ENCODE measurements around the gene PARP14. TPM values are rescaled to one million over a fixed set of nuclear protein-coding genes. Genes with fewer than 3 reads are reported as not detected.

The PARP14 gene
- total and polyA plus RNA-seq, 10 of the 15 experiments (the other 5 are each of a cell fraction or from before 2014, with no cell fraction given) = 21.6 to 189 (median 92.7) TPM

DNA sequence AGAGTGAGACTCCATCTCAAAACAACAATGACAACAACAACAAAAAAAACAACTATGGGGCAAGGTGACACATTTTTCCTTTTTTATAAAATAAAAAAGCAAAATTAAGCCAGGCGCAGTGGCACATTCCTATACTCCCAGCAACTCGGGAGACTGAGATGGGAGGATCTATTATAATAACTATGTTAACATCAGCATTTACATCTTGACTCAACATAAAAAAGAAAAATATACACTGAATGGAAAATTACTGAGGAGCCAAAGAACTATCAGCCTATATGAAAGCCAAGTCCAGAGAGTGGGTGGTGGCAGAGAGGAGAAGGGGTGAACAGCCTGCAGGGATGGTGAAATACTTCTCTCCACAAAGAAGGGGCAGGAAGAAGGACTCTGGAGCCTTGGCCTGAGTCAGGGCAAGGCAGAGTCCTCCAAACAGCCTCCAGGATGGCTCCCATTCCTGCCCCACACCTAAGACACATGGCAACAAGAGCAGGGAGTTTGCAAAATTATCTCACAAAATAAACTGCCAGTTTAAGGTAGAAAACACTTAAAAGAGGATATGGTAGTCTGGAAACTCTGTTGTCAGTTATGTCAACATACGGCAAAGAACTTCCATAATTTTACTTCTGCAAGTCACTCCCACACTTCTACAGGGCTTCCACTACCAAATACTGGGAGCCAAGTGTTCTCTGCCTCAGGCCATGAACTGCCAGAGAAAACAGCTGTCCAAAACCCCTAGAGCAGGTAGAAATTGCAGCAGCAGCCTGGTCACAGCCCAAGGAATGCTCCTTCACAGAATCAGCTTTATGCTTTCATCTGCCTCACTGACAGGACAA is 87.1 kb downstream of the PARP14 start:
- FAIRE-seq (no peak), DNase-seq (ENCODE audit: low read depth, low spot score) (no peak), ATAC-seq (no peak)
- H2AFZ ChIP-seq (ENCODE audit: control insufficient read depth, low read depth, low read length) = no peak overlapping the region
- no peaks in the 10 kb centered on the region for H3K4me1 ChIP-seq (ENCODE audit: control insufficient read depth, insufficient read depth, low read length)
- POLR2A ChIA-PET = no interaction called here
- TF ChIP-seq ATF7 (IDR thresholded peaks at IDR 0.05; ENCODE audit: low read depth) (no peak), RCOR1 (conservative IDR thresholded peaks at IDR 0.05; ENCODE audit: low read depth, low read length) (no peak)
- TF ChIP-seq, protein P1, sequence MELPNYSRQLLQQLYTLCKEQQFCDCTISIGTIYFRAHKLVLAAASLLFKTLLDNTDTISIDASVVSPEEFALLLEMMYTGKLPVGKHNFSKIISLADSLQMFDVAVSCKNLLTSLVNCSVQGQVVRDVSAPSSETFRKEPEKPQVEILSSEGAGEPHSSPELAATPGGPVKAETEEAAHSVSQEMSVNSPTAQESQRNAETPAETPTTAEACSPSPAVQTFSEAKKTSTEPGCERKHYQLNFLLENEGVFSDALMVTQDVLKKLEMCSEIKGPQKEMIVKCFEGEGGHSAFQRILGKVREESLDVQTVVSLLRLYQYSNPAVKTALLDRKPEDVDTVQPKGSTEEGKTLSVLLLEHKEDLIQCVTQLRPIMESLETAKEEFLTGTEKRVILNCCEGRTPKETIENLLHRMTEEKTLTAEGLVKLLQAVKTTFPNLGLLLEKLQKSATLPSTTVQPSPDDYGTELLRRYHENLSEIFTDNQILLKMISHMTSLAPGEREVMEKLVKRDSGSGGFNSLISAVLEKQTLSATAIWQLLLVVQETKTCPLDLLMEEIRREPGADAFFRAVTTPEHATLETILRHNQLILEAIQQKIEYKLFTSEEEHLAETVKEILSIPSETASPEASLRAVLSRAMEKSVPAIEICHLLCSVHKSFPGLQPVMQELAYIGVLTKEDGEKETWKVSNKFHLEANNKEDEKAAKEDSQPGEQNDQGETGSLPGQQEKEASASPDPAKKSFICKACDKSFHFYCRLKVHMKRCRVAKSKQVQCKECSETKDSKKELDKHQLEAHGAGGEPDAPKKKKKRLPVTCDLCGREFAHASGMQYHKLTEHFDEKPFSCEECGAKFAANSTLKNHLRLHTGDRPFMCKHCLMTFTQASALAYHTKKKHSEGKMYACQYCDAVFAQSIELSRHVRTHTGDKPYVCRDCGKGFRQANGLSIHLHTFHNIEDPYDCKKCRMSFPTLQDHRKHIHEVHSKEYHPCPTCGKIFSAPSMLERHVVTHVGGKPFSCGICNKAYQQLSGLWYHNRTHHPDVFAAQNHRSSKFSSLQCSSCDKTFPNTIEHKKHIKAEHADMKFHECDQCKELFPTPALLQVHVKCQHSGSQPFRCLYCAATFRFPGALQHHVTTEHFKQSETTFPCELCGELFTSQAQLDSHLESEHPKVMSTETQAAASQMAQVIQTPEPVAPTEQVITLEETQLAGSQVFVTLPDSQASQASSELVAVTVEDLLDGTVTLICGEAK (IDR thresholded peaks at IDR 0.05; ENCODE audit: borderline replicate concordance) = no peak
- in situ Hi-C loops (cut with MboI) = no loop called here
- H3K4me3 ChIP-seq = no peak overlapping the region
- intact Hi-C loops (cut with micrococcal nuclease; ENCODE audit: unreplicated experiment) = no loop called here
- BruUV-seq (replicated peaks) = no TSS peak
- H3K9ac ChIP-seq (ENCODE audit: control insufficient read depth, insufficient read depth, low read length) = no peak overlapping the region
- H4K20me1 ChIP-seq (ENCODE audit: control insufficient read depth, insufficient read depth) = no peaks in the 10 kb centered on the region
- RAD21 ChIA-PET (ENCODE audit: unreplicated experiment) = interaction anchor here (0.6 kb wide), 1 partner anchor 50 kb away, joined by 3 read pairs; no protein-coding TSS in a partner anchor
- SMC1A ChIA-PET (ENCODE audit: uncharacterized antibody, unreplicated experiment) = no interaction called here
- no peaks in the 10 kb centered on the region for H3K36me3 ChIP-seq (ENCODE audit: control insufficient read depth in 2 of 2, insufficient read depth in 2 of 2, low read length in 1 of 2)
- no peaks in the 10 kb centered on the region for H3K27me3 ChIP-seq (replicated peaks in 1 of 2; ENCODE audit: control insufficient read depth in 2 of 2, insufficient read depth in 2 of 2, low read length in 1 of 2)
- 94% methylated on average over 3 of the region's 3 CpGs for WGBS (ENCODE audit: insufficient coverage, insufficient replicate concordance, low lambda C conversion rate, missing lambda C conversion rate)
- no peak overlapping the region for H3K4me2 ChIP-seq (ENCODE audit: control insufficient read depth, insufficient read depth)
- no peaks in the 10 kb centered on the region for H3K79me2 ChIP-seq (ENCODE audit: control insufficient read depth, insufficient read depth, low read length)
- H3K27ac ChIP-seq (ENCODE audit: control insufficient read depth, insufficient read depth) = no peak overlapping the region
- H3K9me3 ChIP-seq (replicated peaks; ENCODE audit: control insufficient read depth, insufficient read depth, low read length) = no peaks in the 10 kb centered on the region
- CTCF ChIA-PET = no interaction called here

Measured in GM12878 (cell line).